ENCODE results near the gene UTP4. TPM values are rescaled to one million over a fixed set of nuclear protein-coding genes. Genes with fewer than 3 reads are reported as not detected.

The UTP4 gene
- total and polyA plus RNA-seq, 2 of the 8 experiments (the other 6 are each of a cell fraction or from before 2014, with no cell fraction given) = 101 to 118 TPM

DNA sequence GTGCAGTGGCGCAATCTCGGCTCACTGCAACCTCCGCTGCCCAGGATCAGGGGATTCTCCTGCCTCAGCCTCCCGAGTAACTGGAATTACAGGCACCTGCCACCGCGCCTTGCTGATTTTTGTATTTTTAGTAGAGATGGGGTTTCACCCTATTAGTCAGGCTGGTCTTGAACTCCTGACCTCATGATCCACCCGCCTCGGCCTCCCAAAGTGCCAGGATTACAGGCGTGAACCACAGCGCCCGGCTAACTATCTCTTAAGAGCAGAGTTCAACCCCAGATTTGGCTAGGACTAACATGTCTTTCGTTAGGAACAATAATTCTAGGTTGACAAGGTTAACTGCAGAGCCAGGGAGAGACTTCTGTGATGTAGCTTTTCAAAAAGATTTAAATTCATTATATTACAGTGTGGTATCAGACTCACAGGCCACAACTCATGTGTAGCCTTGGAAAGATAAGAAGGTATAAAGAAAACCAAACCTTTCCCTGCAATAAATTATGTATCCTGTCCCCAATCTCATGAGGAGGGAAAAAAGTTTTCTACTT lies 4.4 kb upstream of the UTP4 start:
- POLR2A ChIA-PET (ENCODE audit: partially characterized antibody) = interaction anchor here (0.6 to 0.9 kb wide), 2 partner anchors 20 to 282 kb away, joined by 3 read pairs; no protein-coding TSS in a partner anchor

More for the DNA sequence above, 4.4 kb upstream of the UTP4 start:
- FAIRE-seq (no peak), DNase-seq (ENCODE audit: low read depth in 1 of 2, low spot score in 2 of 2) (no peak)
- H3K9me3 ChIP-seq (ENCODE audit: insufficient read depth in 2 of 2, low read depth in 1 of 2, low read length in 1 of 2) = no peaks in the 10 kb centered on the region
- H3K4ac ChIP-seq (replicated peaks; ENCODE audit: insufficient read length, low read depth, low read length) = no peak overlapping the region
- H3K79me1 ChIP-seq (ENCODE audit: low read depth, low read length) = peaks cover 5% of the 10 kb centered on the region
- no peak overlapping the region for H2BK120ac ChIP-seq (replicated peaks; ENCODE audit: low read depth, low read length)
- H2BK5ac ChIP-seq (ENCODE audit: low read depth, low read length) = no peak overlapping the region
- 90% methylated on average over 12 of the region's 12 CpGs; no CpG with 5 or more reads in 1 of the 2 experiments for WGBS, 2 experiments (ENCODE audit: extremely low coverage in 1 of 2, insufficient coverage in 1 of 2, insufficient read length in 1 of 2, insufficient replicate concordance in 2 of 2, low coverage in 1 of 2, low lambda C conversion rate in 2 of 2, missing lambda C conversion rate in 1 of 2)
- no peak overlapping the region for H4K5ac ChIP-seq (ENCODE audit: insufficient read length, low read depth, low read length)
- H3K18ac ChIP-seq (ENCODE audit: extremely low read depth, low read length) = no peak overlapping the region
- H3K4me2 ChIP-seq (ENCODE audit: insufficient read depth in 1 of 2, low read depth in 2 of 2, low read length in 2 of 2) = no peak overlapping the region
- H3K27me3 ChIP-seq (replicated peaks in 1 of 4; ENCODE audit: control insufficient read depth in 3 of 4, extremely low read depth in 1 of 4, insufficient read depth in 3 of 4, low read length in 3 of 4) = no peaks in the 10 kb centered on the region
- no peak overlapping the region for H2AK5ac ChIP-seq (ENCODE audit: low read depth, low read length)
- H3K36me3 ChIP-seq (ENCODE audit: control insufficient read depth in 2 of 4, insufficient read depth in 4 of 4, low read length in 3 of 4) = peaks cover 0 to 5% (median 0%) of the 10 kb centered on the region in 4 experiments; a peak in 2 of 8 replicates
- TF ChIP-seq, protein P1, sequence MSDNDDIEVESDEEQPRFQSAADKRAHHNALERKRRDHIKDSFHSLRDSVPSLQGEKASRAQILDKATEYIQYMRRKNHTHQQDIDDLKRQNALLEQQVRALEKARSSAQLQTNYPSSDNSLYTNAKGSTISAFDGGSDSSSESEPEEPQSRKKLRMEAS (IDR thresholded peaks at IDR 0.05) = no peak
- no peak for TF ChIP-seq SRF (IDR thresholded peaks at IDR 0.05; ENCODE audit: low read depth, low read length)
- TF ChIP-seq SUZ12 (IDR thresholded peaks at IDR 0.05; ENCODE audit: low read length) = no peak
- no peak overlapping the region for H2BK15ac ChIP-seq (ENCODE audit: low read length)
- no peak overlapping the region for H2BK12ac ChIP-seq (ENCODE audit: low read depth, low read length)
- H3K79me2 ChIP-seq (ENCODE audit: control insufficient read depth in 1 of 2, insufficient read depth in 2 of 2, low read length in 2 of 2) = peaks cover 9 to 63% of the 10 kb centered on the region in 2 experiments
- H3K56ac ChIP-seq (replicated peaks; ENCODE audit: insufficient read length, low read depth, low read length) = no peak overlapping the region
- H4K8ac ChIP-seq (ENCODE audit: extremely low read depth, insufficient read depth, low read length) = no peak overlapping the region
- H4K20me1 ChIP-seq (replicated peaks in 1 of 2; ENCODE audit: control insufficient read depth in 1 of 2, insufficient read depth in 2 of 2, low read length in 2 of 2) = peaks cover 0 to 6% of the 10 kb centered on the region in 2 experiments
- H2BK20ac ChIP-seq (ENCODE audit: low read length) = no peak overlapping the region
- H3K4me3 ChIP-seq (ENCODE audit: extremely low read depth in 1 of 4, insufficient read depth in 2 of 4, low read depth in 3 of 4, low read length in 4 of 4) = no peak overlapping the region
- no peak overlapping the region for H2AFZ ChIP-seq (ENCODE audit: low read length)
- no peak overlapping the region for H3K14ac ChIP-seq (ENCODE audit: insufficient read length)
- H4K91ac ChIP-seq (replicated peaks; ENCODE audit: insufficient read length, low read length) = no peak overlapping the region
- peaks cover 0 to 7% (median 4%) of the 10 kb centered on the region in 4 experiments; a peak in 3 of 7 replicates for H3K4me1 ChIP-seq (replicated peaks in 1 of 4; ENCODE audit: control insufficient read depth in 3 of 4, insufficient read depth in 4 of 4, low read length in 3 of 4)
- no peak overlapping the region for H3K23ac ChIP-seq (ENCODE audit: insufficient read length)
- H3K27ac ChIP-seq (ENCODE audit: low read depth, low read length) = no peak overlapping the region
- H3K9ac ChIP-seq (replicated peaks in 1 of 4; ENCODE audit: extremely low read depth in 1 of 4, low read depth in 3 of 4, low read length in 3 of 4) = no peak overlapping the region
- peaks cover 2% of the 10 kb centered on the region for H3K23me2 ChIP-seq (ENCODE audit: low read depth, low read length)
- CTCF ChIA-PET (ENCODE audit: partially characterized antibody) = interaction anchor here (1.4 to 12.3 kb wide), 5 partner anchors 15 to 266 kb away, joined by 3 to 174 read pairs (median 7); no protein-coding TSS in a partner anchor

Data from H1 (cell line).